Measurements from ENCODE around the gene ENDOV. TPM values are rescaled to one million over a fixed set of nuclear protein-coding genes. Genes with fewer than 3 reads are reported as not detected.
A peak's percentile ranks its signal among the peaks of the same experiment; 100 is the strongest.

Gene ENDOV
- total RNA-seq, 1 donor: 17.8 TPM

DNA sequence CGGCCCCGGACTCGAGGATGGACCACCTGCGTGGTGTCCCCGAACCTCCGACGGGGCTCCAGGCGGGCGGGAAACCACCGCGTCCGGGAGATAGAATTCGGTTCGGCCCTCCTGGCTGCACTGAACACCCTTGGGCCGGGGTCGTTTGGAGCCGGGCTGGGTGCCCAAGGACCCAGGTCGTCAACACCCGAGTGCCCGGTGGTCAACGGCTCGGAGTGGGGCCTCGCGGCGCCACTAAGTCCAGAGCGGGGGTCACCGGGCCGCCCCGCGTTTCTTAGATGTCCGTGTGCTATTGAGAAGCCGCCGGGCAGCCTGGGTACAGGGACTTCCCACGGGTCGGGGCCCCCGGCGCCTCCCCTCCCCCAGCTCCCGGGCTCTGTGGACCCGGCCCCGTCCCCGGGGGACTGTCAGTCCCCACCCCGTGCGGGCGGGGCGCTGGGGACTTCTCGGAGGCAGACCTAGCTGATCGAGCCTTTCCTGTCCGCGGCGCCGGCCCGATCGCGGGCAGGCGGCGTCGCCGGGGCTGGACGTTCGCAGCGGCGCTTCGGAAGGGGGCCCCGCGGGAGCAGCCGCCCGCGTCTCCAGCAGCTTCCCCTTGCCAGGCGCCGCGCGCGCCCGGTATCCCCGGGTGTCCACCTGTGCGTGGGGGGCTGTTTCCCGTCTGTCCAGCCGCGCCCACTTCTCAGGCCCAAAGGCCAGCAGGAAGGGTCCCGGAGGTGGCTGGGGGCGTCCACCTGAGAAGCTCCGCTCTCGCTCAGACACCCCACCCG, 62.1 kb downstream of the ENDOV start:
- no peak for DNase-seq (ENCODE audit: low read depth)
- H3K4me3 ChIP-seq (ENCODE audit: low read depth, low read length): no peak overlapping the region

DNA sequence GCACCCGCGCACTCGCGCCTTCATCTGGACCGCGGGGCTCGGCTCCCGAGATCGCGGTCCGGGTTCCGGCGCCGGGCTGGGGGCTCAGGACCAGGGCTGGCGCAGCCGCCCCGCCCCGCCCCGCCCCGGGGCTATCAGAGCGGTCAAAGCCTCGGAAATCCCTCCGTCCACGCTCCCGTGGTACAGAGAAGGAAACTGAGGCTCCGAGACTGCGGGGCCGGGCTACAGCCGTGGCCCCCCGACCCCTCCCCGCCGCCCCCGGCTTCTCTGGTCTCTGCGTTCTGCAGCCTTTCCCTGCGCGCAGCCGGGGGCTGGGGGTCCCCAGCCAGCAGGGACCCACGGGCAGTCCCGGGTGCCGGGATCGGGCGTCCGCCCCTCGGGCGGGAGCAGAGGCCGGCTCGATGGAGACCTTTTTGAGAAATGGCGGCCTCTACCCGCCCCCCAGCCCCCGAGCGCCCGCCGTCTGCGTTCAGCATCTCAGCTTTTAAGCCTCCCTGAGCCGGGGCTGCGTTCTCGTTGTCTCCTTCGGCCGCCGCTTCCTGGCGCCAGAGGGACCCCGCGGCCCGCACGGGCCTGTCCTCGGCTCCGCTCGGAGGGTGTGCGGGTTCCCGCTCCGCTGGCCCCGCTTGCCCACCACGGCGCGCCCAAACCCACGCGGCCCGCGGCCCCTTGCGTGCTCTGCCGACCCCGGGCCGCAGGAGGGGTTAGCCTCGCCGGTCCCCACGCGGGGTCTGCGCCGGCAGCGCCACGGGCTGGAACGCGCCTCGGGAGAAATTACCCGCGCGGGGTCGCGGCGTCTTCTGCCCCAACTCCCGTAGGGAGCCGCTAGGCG, 62.9 kb downstream of the ENDOV start:
- TF ChIP-seq, protein P1, sequence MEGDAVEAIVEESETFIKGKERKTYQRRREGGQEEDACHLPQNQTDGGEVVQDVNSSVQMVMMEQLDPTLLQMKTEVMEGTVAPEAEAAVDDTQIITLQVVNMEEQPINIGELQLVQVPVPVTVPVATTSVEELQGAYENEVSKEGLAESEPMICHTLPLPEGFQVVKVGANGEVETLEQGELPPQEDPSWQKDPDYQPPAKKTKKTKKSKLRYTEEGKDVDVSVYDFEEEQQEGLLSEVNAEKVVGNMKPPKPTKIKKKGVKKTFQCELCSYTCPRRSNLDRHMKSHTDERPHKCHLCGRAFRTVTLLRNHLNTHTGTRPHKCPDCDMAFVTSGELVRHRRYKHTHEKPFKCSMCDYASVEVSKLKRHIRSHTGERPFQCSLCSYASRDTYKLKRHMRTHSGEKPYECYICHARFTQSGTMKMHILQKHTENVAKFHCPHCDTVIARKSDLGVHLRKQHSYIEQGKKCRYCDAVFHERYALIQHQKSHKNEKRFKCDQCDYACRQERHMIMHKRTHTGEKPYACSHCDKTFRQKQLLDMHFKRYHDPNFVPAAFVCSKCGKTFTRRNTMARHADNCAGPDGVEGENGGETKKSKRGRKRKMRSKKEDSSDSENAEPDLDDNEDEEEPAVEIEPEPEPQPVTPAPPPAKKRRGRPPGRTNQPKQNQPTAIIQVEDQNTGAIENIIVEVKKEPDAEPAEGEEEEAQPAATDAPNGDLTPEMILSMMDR (IDR thresholded peaks at IDR 0.05; ENCODE audit: insufficient read depth, low read length): peak; percentile 61
- H3K4me3 ChIP-seq (ENCODE audit: low read depth, low read length): peak overlapping the region; percentile 41
- DNase-seq (ENCODE audit: low read depth): peak; percentile 36

More for the DNA sequence above, 62.1 kb downstream of the ENDOV start:
- TF ChIP-seq, protein P1 (IDR thresholded peaks at IDR 0.05; ENCODE audit: insufficient read depth, low read length): no peak

DNA sequence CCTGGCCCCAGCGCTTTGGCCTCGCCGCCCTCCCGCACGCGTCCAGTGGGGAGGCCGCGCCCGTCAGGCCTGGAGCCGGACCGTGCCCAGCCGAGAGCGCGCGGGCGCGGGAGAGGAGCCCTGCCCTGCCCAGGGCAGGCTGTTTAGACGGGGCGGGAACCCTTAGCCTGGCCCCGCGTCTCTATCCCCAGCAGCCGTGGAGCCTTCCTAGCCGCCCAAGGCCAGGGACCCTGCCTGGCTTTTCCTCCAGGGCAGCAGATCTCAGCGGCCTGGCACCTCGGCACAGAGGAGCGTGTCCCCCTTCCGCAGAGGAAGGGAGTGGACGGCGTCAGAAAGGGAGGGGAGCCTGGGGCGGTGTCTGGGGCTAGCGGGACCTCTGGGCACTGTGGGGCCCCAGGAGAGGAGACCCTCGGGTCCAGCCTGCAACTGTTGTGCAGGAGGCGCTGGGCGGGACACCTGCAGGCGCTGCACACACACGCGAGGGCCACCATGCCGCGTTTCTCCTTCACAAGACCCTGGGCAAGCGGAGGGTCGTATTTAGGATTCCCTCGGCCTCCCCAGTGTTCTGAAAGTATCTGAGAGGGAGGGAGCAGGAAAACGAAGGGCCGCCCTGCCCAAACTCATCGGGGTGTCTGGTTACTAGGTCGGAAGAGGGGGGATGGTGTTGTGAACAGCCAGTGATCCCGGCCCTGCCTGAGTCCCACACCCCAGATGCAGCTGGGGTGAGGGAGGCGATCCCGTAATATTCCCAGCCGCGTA, 63.7 kb downstream of the ENDOV start:
- no peak for DNase-seq (ENCODE audit: low read depth)
- peak overlapping the region; percentile 41 for H3K4me3 ChIP-seq (ENCODE audit: low read depth, low read length)
- TF ChIP-seq, protein P1 (IDR thresholded peaks at IDR 0.05; ENCODE audit: insufficient read depth, low read length): no peak

DNA sequence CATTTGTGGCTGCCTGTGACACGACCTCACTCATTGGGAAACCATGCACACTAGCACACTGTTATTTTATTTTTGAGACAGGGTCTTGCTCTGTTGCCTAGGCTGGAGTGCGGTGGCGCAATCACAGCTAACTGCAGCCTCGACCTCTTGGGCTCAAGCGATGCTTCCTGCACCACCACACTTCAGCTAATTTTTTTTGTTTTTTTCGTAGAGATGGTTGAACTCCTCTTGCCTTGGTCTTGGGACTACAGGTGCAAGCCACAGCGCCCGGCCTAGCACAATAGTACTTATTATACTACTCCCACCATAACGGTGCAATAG, 64.2 kb downstream of the ENDOV start:
- TF ChIP-seq, protein P1 (IDR thresholded peaks at IDR 0.05; ENCODE audit: insufficient read depth, low read length): no peak
- H3K4me3 ChIP-seq (ENCODE audit: low read depth, low read length): no peak overlapping the region
- no peak for DNase-seq (ENCODE audit: low read depth)

DNA sequence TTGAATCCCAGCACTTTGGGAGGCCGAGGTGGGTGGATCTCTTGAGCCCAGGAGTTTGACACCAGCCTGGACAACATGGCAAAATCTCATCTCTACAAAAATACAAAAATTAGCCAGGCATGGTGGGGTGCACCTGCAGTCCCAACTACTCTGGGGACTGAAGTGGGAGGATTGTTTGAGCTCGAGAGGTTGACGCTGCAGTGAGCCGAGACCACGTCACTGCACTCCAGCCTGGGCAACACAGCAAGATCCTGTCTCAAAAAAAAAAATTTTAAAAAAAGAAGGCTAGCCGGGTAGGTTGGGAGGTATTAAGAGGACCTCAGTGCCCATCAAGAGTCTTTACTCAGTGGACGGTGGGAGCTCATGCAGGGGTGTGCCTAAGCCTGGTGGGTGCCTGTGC, 65.3 kb downstream of the ENDOV start:
- H3K4me3 ChIP-seq (ENCODE audit: low read depth, low read length): no peak overlapping the region
- no peak for DNase-seq (ENCODE audit: low read depth)
- TF ChIP-seq, protein P1 (IDR thresholded peaks at IDR 0.05; ENCODE audit: insufficient read depth, low read length): no peak

DNA sequence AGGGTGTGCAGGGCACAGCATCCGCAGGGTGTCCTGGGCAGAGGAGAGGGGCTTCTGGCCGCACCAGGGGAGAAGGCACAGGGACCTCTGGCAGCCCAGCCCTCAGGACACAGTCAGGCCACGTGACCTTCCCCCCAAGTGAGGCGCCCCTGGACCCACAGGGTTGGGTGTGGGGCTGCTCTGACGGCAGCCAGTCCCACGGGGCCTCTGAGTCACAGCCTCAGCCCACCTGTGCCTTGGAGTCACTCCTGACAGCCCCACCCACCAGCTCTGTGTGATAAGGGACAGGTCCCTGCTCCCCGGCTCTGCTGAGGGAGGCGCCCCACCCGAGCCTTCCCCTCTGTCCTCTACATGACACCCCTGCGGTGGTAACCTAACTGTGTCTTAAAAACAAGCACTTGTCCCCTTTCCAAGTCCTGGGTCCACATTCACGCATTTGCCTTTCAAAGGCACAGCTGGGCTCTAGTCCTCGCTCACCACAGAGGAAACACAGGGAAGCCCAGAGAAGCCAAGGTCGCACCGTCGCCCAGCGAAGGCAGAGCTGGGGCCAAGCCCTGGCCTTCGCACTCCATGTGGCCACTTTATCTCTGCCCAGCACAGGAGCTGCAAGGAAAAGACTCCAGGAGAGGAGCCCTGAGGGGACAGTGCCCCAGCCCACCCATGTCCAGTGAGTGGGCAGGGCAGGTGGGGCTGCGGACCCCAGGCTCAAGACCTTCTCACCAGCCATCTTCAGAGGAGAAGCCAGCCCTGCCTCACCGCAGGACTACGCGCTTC, 66.5 kb downstream of the ENDOV start:
- no peak overlapping the region for H3K4me3 ChIP-seq (ENCODE audit: low read depth, low read length)
- TF ChIP-seq, protein P1 (IDR thresholded peaks at IDR 0.05; ENCODE audit: insufficient read depth, low read length): no peak
- no peak for DNase-seq (ENCODE audit: low read depth)
